DMS114 treated with DMSO at 0.1 percent for 48 hours (cell line): ENCODE data around the gene OR2T6.
"Not testable (repeated sequence)": the region's sequence is repeated elsewhere in the genome, so short reads cannot be mapped to it uniquely, and the experiment has no call there.

Source experiments
- DNase-seq: peaks from one replicate; lab custom pipeline; 2025; ENCODE audit not compliant: unreplicated experiment; lab: John Stamatoyannopoulos, UW

Gene OR2T6

GRCh38 chr1:248375446-248375845 lies at the start of gene OR2T6:
Gene OR2T6, plus strand, starts transcription at chr1:248375746. Its CDS starts 11,863 bp downstream, at chr1:248387609.
- DNase-seq: no peak

GRCh38 chr1:248343451-248343850 lies 32.1 kb upstream of the OR2T6 start:
- no peak for DNase-seq

GRCh38 chr1:248348475-248348874 lies 27.1 kb upstream of the OR2T6 start, which contains the start of gene OR14C36:
Gene OR14C36, plus strand, starts transcription at chr1:248348775. Its CDS starts 0 bp downstream, at chr1:248348775.
- DNase-seq: no peak

- no peak for DNase-seq
These were observed 16.1 kb upstream of the OR2T6 start for GRCh38 chr1:248359415-248359814.

GRCh38 chr1:248361121-248361715 lies 14.3 kb upstream of the OR2T6 start, which contains the start of gene OR2T4:
Gene OR2T4, plus strand, starts transcription at chr1:248361665. Its CDS starts 0 bp downstream, at chr1:248361665.
- DNase-seq: no peak

GRCh38 chr1:248366609-248367008 lies 8.9 kb upstream of the OR2T6 start:
- DNase-seq: no peak

GRCh38 chr1:248372394-248372793 lies 3.2 kb upstream of the OR2T6 start:
- DNase-seq: no peak

GRCh38 chr1:248373761-248374160 lies 1.8 kb upstream of the OR2T6 start:
- no peak for DNase-seq

- no peak for DNase-seq
These were observed 1.4 kb downstream of the OR2T6 start for GRCh38 chr1:248376916-248377315.

GRCh38 chr1:248380854-248381253 lies 5.3 kb downstream of the OR2T6 start:
- no peak for DNase-seq

GRCh38 chr1:248388426-248388825 lies 12.9 kb downstream of the OR2T6 start:
- no peak for DNase-seq

- DNase-seq: no peak
These were observed 17.5 kb downstream of the OR2T6 start for GRCh38 chr1:248393050-248393449.

GRCh38 chr1:248402748-248403147 lies 27.2 kb downstream of the OR2T6 start, which contains the start of gene OR2T1:
Gene OR2T1, plus strand, starts transcription at chr1:248403048. Its CDS starts 3,100 bp downstream, at chr1:248406148.
- no peak for DNase-seq

- DNase-seq: peak; percentile 18
These were observed 28.5 kb downstream of the OR2T6 start for GRCh38 chr1:248404024-248404423.

- DNase-seq: no peak
These were observed 31.5 kb downstream of the OR2T6 start for GRCh38 chr1:248406721-248407692.

- DNase-seq: no peak
These were observed 40.7 kb downstream of the OR2T6 start for GRCh38 chr1:248416226-248416625.

- no peak for DNase-seq
These were observed 42.3 kb downstream of the OR2T6 start for GRCh38 chr1:248417854-248418253.

- DNase-seq: peak; percentile 17
These were observed 45.8 kb downstream of the OR2T6 start for GRCh38 chr1:248421384-248421783.

GRCh38 chr1:248427526-248428191 lies 52.1 kb downstream of the OR2T6 start:
- not testable (repeated sequence) for DNase-seq

GRCh38 chr1:248428192-248428533 lies 52.6 kb downstream of the OR2T6 start:
- not testable (repeated sequence) for DNase-seq

GRCh38 chr1:248431683-248432082 lies 56.1 kb downstream of the OR2T6 start:
- DNase-seq: not testable (repeated sequence)
